K562 (cell line): Measurements from ENCODE around the gene ZMIZ1. TPM values are rescaled to one million over a fixed set of nuclear protein-coding genes. Genes with fewer than 3 reads are reported as not detected.
A peak's percentile ranks its signal among the peaks of the same experiment; 100 is the strongest.

Experiments used
- C11orf30 ChIP-seq: fragments of 450-650 bp; IDR thresholded peaks from 2 replicates; pipeline ENCODE4 v1.6.1; 2016; ENCODE audit warnings: low read depth, mild to moderate bottlenecking
- CTCF ChIP-seq, 3 experiments: IDR thresholded peaks in 2 of 3; conservative IDR thresholded peaks in 1 of 3; 2 replicates each; pipeline ENCODE4 v1.5.1; 2011 to 2012; ENCODE audit warnings: low read length in 3 of 3, mild to moderate bottlenecking in 3 of 3, control low read depth in 2 of 3, improper control_type of control experiment in 1 of 3, inconsistent platforms in 1 of 3, low read depth in 1 of 3, mixed read lengths in 1 of 3, moderate library complexity in 1 of 3; ENCODE audit not compliant: insufficient read depth in 2 of 3
- DDX20 ChIP-seq: fragments of 450-650 bp; IDR thresholded peaks from 2 replicates; pipeline ENCODE4 v1.6.1; 2016; ENCODE audit warnings: missing genetic modification characterization, low read depth, mild to moderate bottlenecking, missing compliant biosample characterization, moderate library complexity
- DNMT1 ChIP-seq: fragments of 450-650 bp; IDR thresholded peaks from 2 replicates; pipeline ENCODE4 v1.6.1; 2016; ENCODE audit warnings: antibody characterized with exemption, mild to moderate bottlenecking
- EWSR1 ChIP-seq: fragments of 450-650 bp; IDR thresholded peaks from 2 replicates; pipeline ENCODE4 v1.6.1; 2018; ENCODE audit warnings: borderline replicate concordance, mild to moderate bottlenecking, low read depth, moderate library complexity; ENCODE audit not compliant: partially characterized antibody
- GABPB2 ChIP-seq: fragments of 250-450 bp; sonication (Bioruptor Pico); conservative IDR thresholded peaks from 2 replicates; pipeline ENCODE4 v1.5.1; 2021; ENCODE audit warnings: mild to moderate bottlenecking
- GTF2F1 ChIP-seq: IDR thresholded peaks from 2 replicates; pipeline ENCODE4 v1.6.1; 2011; ENCODE audit warnings: low read depth, low read length, improper control_type of control experiment
- HOXB6 ChIP-seq: fragments of 250-450 bp; sonication (Bioruptor Pico); IDR thresholded peaks from 2 replicates; pipeline ENCODE4 v1.5.1; 2022; ENCODE audit warnings: mild to moderate bottlenecking, borderline replicate concordance
- NFATC3 ChIP-seq: fragments of 450-650 bp; IDR thresholded peaks from 2 replicates; pipeline ENCODE4 v1.6.1; 2017; ENCODE audit warnings: mild to moderate bottlenecking
- TOE1 ChIP-seq, 2 experiments: fragments of 450-650 bp in 1 of 2; sonication (generic) in 1 of 2; formaldehyde crosslinking in 1 of 2; IDR thresholded peaks; 2 replicates each; pipeline versions ENCODE4 v1.7.1 to v1.8.0; 2016 to 2022; ENCODE audit warnings: borderline replicate concordance in 2 of 2, mild to moderate bottlenecking in 2 of 2, antibody characterized with exemption in 1 of 2, inconsistent platforms in 1 of 2, low read depth in 1 of 2, missing genetic modification reagents in 1 of 2, moderate library complexity in 1 of 2
- TRIM25 ChIP-seq: fragments of 450-650 bp; IDR thresholded peaks from 2 replicates; pipeline ENCODE4 v1.7.0; 2016; ENCODE audit warnings: borderline replicate concordance
- XRCC4 ChIP-seq: IDR thresholded peaks from one replicate; pipeline ENCODE4 v1.6.1; 2011; ENCODE audit not compliant: insufficient read depth, insufficient read length; ENCODE audit errors: extremely low read depth
- ZBTB43 ChIP-seq: sonication (generic); formaldehyde crosslinking; IDR thresholded peaks from 2 replicates; pipeline ENCODE4 v1.8.0; 2023; ENCODE audit warnings: mild to moderate bottlenecking, missing genetic modification reagents
- ZNF253 ChIP-seq: fragments of 250-450 bp; sonication (Bioruptor Pico); conservative IDR thresholded peaks from 2 replicates; pipeline ENCODE4 v1.6.1; 2021; ENCODE audit warnings: mild to moderate bottlenecking
- ZNF778 ChIP-seq: fragments of 450-650 bp; formaldehyde crosslinking; IDR thresholded peaks from 2 replicates; pipeline ENCODE4 v1.4.0; 2020; ENCODE audit warnings: mild to moderate bottlenecking, moderate library complexity
- polyA plus RNA-seq, 8 experiments: library from polyadenylated mRNA; depleted of rRNA in 4 of 8; stranded (reverse) in 5 of 8; unstranded in 3 of 8; fragments of >200 nt; fragmentation: Nextera tagmentation in 2 of 8; fragmentation: Illumina TruSeq in 1 of 8; extraction: Ambion mirVana in 2 of 8; extraction: Trizol in 1 of 8; gene quantifications; 2 replicates each; pipeline versions ENCODE4 v1.2.1 to v1.2.3, GENCODE V29; 2011 to 2014; ENCODE audit warnings: inconsistent platforms in 1 of 8, missing spikeins in 1 of 8
- total RNA-seq, 7 experiments: library from RNA; depleted of rRNA in 6 of 7; stranded (reverse); fragments of >200 nt in 6 of 7; fragmentation: Illumina TruSeq in 2 of 7; extraction: Trizol in 2 of 7; gene quantifications; 2 replicates each; pipeline versions ENCODE4 v1.2.1 to v1.2.3, GENCODE V29; 2011 to 2021; ENCODE audit warnings: low replicate concordance in 1 of 7
- TF ChIP-seq, protein P1 (sequence below), 2 experiments: IDR thresholded peaks; 2 replicates each; pipeline ENCODE4 v1.6.1; 2012; ENCODE audit warnings: improper control_type of control experiment in 2 of 2, low read depth in 2 of 2, low read length in 2 of 2, borderline replicate concordance in 1 of 2

The ZMIZ1 gene
- total and polyA plus RNA-seq, 9 of the 15 experiments (the other 6 are each of a cell fraction or from before 2014, with no cell fraction given) = 1.0 to 37.3 (median 4.3) TPM

DNA sequence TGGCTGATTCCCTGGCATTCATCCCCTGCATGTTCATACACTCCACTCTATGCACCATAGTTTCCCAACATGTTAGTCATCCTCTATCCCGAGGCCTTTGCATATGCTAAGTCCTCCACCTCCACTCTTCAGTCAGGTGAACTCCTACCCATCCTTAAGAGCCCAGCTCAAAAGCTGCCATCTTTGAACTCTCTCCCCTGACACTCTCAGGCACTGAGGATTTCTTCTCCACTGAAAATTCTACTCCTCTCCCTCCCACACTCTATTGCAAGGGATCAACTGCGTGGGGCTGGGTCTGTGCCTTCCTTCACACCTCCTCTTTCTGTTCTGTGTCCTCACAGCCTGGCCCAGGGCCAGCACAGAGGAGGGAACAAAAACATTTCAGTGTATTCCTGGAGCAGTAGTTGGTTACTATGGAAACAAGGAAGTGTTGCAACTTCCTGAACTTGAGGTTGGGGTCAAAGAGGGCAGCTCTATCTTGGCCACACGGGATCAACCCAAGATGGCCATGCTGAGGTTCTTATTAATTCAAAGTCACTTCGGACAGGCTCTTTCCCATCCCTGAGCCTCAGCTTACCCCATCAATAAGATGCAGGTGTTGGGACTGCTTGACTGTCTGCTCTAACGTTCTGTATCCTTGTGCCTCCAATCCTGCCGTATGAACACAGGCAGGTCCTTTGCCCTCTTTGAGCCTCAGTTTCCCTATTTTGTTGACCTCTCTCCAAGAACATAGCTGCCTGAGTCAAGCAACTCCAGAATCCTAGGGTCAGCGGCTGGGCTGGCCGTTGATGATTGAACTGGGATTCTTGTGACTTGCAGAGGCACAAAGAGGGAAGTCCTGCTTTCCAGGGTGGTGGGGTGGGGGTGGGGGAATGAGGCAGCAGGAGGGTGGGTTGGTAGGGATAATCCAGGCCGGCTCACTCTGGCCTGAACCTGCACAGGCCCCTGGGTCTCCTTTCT, 15.5 kb downstream of the ZMIZ1 start (continued):
- no peak for TF ChIP-seq HOXB6 (CRISPR knock-in tag)
- 0 out of 2 replicates have a peak, but pooled peaks have one; percentile 10 for TF ChIP-seq GABPB2 (CRISPR knock-in tag)
- TF ChIP-seq ZNF778 (CRISPR knock-in tag) = no peak
- TF ChIP-seq NFATC3 = no peak; the same call in 1 of the 2 replicates
- TF ChIP-seq ZBTB43 (CRISPR knock-in tag) = no peak
- no peak for TF ChIP-seq C11orf30
- peak; percentile 92 for TF ChIP-seq DDX20
- TF ChIP-seq, protein P1, sequence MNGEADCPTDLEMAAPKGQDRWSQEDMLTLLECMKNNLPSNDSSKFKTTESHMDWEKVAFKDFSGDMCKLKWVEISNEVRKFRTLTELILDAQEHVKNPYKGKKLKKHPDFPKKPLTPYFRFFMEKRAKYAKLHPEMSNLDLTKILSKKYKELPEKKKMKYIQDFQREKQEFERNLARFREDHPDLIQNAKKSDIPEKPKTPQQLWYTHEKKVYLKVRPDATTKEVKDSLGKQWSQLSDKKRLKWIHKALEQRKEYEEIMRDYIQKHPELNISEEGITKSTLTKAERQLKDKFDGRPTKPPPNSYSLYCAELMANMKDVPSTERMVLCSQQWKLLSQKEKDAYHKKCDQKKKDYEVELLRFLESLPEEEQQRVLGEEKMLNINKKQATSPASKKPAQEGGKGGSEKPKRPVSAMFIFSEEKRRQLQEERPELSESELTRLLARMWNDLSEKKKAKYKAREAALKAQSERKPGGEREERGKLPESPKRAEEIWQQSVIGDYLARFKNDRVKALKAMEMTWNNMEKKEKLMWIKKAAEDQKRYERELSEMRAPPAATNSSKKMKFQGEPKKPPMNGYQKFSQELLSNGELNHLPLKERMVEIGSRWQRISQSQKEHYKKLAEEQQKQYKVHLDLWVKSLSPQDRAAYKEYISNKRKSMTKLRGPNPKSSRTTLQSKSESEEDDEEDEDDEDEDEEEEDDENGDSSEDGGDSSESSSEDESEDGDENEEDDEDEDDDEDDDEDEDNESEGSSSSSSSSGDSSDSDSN (IDR thresholded peaks at IDR 0.05; ENCODE audit: borderline replicate concordance in 1 of 2, low read depth in 2 of 2, low read length in 2 of 2) = no peak
- TF ChIP-seq DNMT1 = no peak
- no peak for TF ChIP-seq CTCF (IDR thresholded peaks at IDR 0.05 in 2 of 3, conservative IDR thresholded peaks at IDR 0.05 in 1 of 3; ENCODE audit: insufficient read depth in 2 of 3, low read depth in 1 of 3, low read length in 3 of 3)
- TF ChIP-seq TOE1 (IDR thresholded peaks at IDR 0.05; ENCODE audit: borderline replicate concordance) = no peak
- TF ChIP-seq TOE1 (CRISPR knock-in tag; IDR thresholded peaks at IDR 0.05; ENCODE audit: borderline replicate concordance, low read depth) = no peak
- no peak for TF ChIP-seq GTF2F1
- TF ChIP-seq EWSR1 = no peak
- no peak for TF ChIP-seq TRIM25
- TF ChIP-seq ZNF253 (CRISPR knock-in tag) = no peak
- no peak for TF ChIP-seq XRCC4
